ENCODE measurements around the gene LRRC7.

DNA sequence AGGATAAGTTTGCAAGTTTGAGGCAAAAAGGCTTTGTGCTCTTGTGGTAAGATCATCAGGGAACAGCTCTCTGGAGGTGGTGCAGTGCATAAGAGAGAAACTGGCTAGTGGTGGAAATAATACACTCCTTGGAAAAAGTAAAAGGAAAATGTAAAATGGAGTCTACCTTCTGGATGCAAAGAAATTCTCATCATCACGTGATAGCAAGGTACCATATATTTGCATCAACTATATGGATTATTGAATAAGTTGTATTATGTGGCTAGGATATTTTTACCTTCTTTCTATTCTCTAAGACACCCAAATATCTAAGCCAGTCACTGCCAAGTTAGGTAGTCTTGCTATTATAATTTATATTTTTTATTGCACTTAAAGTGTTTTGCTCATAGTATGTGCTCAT is 14.0 kb upstream of the LRRC7 start:
- TF ChIP-seq, protein P1, sequence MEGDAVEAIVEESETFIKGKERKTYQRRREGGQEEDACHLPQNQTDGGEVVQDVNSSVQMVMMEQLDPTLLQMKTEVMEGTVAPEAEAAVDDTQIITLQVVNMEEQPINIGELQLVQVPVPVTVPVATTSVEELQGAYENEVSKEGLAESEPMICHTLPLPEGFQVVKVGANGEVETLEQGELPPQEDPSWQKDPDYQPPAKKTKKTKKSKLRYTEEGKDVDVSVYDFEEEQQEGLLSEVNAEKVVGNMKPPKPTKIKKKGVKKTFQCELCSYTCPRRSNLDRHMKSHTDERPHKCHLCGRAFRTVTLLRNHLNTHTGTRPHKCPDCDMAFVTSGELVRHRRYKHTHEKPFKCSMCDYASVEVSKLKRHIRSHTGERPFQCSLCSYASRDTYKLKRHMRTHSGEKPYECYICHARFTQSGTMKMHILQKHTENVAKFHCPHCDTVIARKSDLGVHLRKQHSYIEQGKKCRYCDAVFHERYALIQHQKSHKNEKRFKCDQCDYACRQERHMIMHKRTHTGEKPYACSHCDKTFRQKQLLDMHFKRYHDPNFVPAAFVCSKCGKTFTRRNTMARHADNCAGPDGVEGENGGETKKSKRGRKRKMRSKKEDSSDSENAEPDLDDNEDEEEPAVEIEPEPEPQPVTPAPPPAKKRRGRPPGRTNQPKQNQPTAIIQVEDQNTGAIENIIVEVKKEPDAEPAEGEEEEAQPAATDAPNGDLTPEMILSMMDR (IDR thresholded peaks at IDR 0.05) = no peak
- TF ChIP-seq POLR2A (IDR thresholded peaks at IDR 0.05) = no peak
- no peak for TF ChIP-seq EP300 (IDR thresholded peaks at IDR 0.05)
